Hematopoietic multipotent progenitor cell (in vitro differentiated cells): ENCODE results near the gene DNAJC3. TPM values are rescaled to one million over a fixed set of nuclear protein-coding genes. Genes with fewer than 3 reads are reported as not detected.
"Not testable (repeated sequence)": the region's sequence is repeated elsewhere in the genome, so short reads cannot be mapped to it uniquely, and the experiment has no call there.

Source experiments
- DNase-seq, 3 donors: peaks; one replicate each; pipeline ENCODE4 v3.0.0-alpha.2; 2011 to 2015; ENCODE audit warnings: low read depth in 2 of 3, low spot score in 2 of 3
- total RNA-seq: library from RNA; depleted of rRNA; stranded (reverse); fragments of >200 nt; gene quantifications from one replicate; pipeline ENCODE4 v1.2.3, GENCODE V29; 2012

Gene DNAJC3
- total RNA-seq, 1 donor = 11.8 TPM

- no peak for DNase-seq
Measured at GRCh38 chr13:95671597-95671996, 5.3 kb upstream of the DNAJC3 start.

- peak in 2 of 3 donors; percentile 44 to 51 for DNase-seq
Measured at GRCh38 chr13:95676105-95676761, 706 bp upstream of the DNAJC3 start.

- DNase-seq = peak in 2 of 3 donors; percentile 14 to 24
Measured at GRCh38 chr13:95677564-95678266, 776 bp downstream of the DNAJC3 start.

- no peak for DNase-seq
Measured at GRCh38 chr13:95678967-95679366, 2.0 kb downstream of the DNAJC3 start.

GRCh38 chr13:95679722-95680121, 2.8 kb downstream of the DNAJC3 start:
- DNase-seq = no peak

- DNase-seq = no peak
Measured at GRCh38 chr13:95684418-95684817, 7.5 kb downstream of the DNAJC3 start.

GRCh38 chr13:95684960-95685359, 8.0 kb downstream of the DNAJC3 start:
- DNase-seq = not testable (repeated sequence)

- no peak for DNase-seq
Measured at GRCh38 chr13:95689582-95689926, 12.6 kb downstream of the DNAJC3 start.

GRCh38 chr13:95690986-95691385, 14.0 kb downstream of the DNAJC3 start:
- not testable (repeated sequence) for DNase-seq

GRCh38 chr13:95697052-95697680, 20.2 kb downstream of the DNAJC3 start:
- no peak for DNase-seq

- no peak for DNase-seq
Measured at GRCh38 chr13:95698047-95698749, 21.3 kb downstream of the DNAJC3 start.

GRCh38 chr13:95703576-95703975, 26.6 kb downstream of the DNAJC3 start:
- no peak for DNase-seq

GRCh38 chr13:95704510-95704909, 27.6 kb downstream of the DNAJC3 start:
- DNase-seq = no peak

- no peak for DNase-seq
Measured at GRCh38 chr13:95706356-95706755, 29.4 kb downstream of the DNAJC3 start.

- DNase-seq = no peak
Measured at GRCh38 chr13:95707035-95707434, 30.1 kb downstream of the DNAJC3 start.

- peak in 2 of 3 donors; percentile 11 to 56 for DNase-seq
Measured at GRCh38 chr13:95707442-95708390, 30.8 kb downstream of the DNAJC3 start.

GRCh38 chr13:95708391-95708774, 31.4 kb downstream of the DNAJC3 start:
- no peak for DNase-seq

GRCh38 chr13:95708811-95709500, 32.0 kb downstream of the DNAJC3 start:
- DNase-seq = no peak

- no peak for DNase-seq
Measured at GRCh38 chr13:95710313-95710712, 33.4 kb downstream of the DNAJC3 start.

GRCh38 chr13:95712846-95713245, 35.9 kb downstream of the DNAJC3 start:
- not testable (repeated sequence) for DNase-seq
